Measurements from ENCODE around the gene CDC73.

DNA sequence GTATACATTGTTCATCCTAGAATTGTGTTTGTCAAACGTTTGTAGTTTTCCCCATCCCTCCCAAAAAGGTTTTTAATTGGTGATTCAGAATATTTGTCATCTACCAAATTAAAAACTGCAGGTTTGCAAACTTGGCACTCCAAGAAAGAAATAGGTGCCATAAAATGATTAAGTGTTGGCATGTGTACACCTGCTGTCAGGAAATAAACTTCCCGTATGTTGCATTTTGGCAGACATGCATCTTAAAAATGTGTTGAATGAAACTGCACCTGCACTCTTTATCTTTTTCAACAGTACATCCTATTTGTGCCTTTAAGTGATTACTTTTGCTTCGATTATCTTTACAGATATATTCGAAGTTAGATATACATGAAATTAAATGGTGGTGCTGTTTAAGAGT, 57.3 kb downstream of the CDC73 start:
- TF ChIP-seq RAD21 (IDR thresholded peaks at IDR 0.05; ENCODE audit: low read depth) (no peak), CEBPB (IDR thresholded peaks at IDR 0.05) (no peak), EP300 (IDR thresholded peaks at IDR 0.05; ENCODE audit: borderline replicate concordance) (no peak), YY1 (IDR thresholded peaks at IDR 0.05; ENCODE audit: low read depth) (no peak), TEAD4 (IDR thresholded peaks at IDR 0.05) (no peak)

Data from Ishikawa (cell line).